ENCODE data around the gene NOS1AP.

NOS1AP gene

GRCh38 chr1:162388083-162388594, 318.6 kb downstream of the NOS1AP start:
- no peak for TF ChIP-seq CTCF (IDR thresholded peaks at IDR 0.05; ENCODE audit: control extremely low read depth, extremely low read depth, low read depth, missing control alignments)
- POLR2A ChIA-PET = no interaction called here
- CTCF ChIA-PET = interaction anchor here (1.6 to 4.1 kb wide), 2 partner anchors 26 to 333 kb away, joined by 4 to 26 read pairs; no protein-coding TSS in a partner anchor
- no peak for DNase-seq (ENCODE audit: extremely low spot score)

- POLR2A ChIA-PET = no interaction called here
- CTCF ChIA-PET = interaction anchor here (1.6 to 4.1 kb wide), 2 partner anchors 26 to 333 kb away, joined by 4 to 26 read pairs; no protein-coding TSS in a partner anchor
- DNase-seq (ENCODE audit: extremely low spot score) = no peak
- no peak for TF ChIP-seq CTCF (IDR thresholded peaks at IDR 0.05; ENCODE audit: control extremely low read depth, extremely low read depth, low read depth, missing control alignments)
Observed at GRCh38 chr1:162388615-162389014, 319.1 kb downstream of the NOS1AP start.

- no peak for TF ChIP-seq CTCF (IDR thresholded peaks at IDR 0.05; ENCODE audit: control extremely low read depth, extremely low read depth, low read depth, missing control alignments)
- ChIA-PET POLR2A (no interaction called here), CTCF (interaction anchor here (1.1 to 4.1 kb wide), 5 partner anchors 27 to 334 kb away, joined by 4 to 26 read pairs (median 5); no protein-coding TSS in a partner anchor)
- DNase-seq (ENCODE audit: extremely low spot score) = no peak
Observed at GRCh38 chr1:162389021-162389818, 319.7 kb downstream of the NOS1AP start.

GRCh38 chr1:162389971-162390370, 320.5 kb downstream of the NOS1AP start:
- ChIA-PET CTCF (interaction anchor here (1.1 to 4.2 kb wide), 7 partner anchors 8 to 335 kb away, joined by 4 to 28 read pairs (median 6); partner anchors contain the start of gene C1orf226), POLR2A (no interaction called here)
- no peak for DNase-seq (ENCODE audit: extremely low spot score)
- no peak for TF ChIP-seq CTCF (IDR thresholded peaks at IDR 0.05; ENCODE audit: control extremely low read depth, extremely low read depth, low read depth, missing control alignments)

GRCh38 chr1:162390396-162391185, 321.1 kb downstream of the NOS1AP start:
- no peak for TF ChIP-seq CTCF (IDR thresholded peaks at IDR 0.05; ENCODE audit: control extremely low read depth, extremely low read depth, low read depth, missing control alignments)
- ChIA-PET POLR2A (no interaction called here), CTCF (interaction anchor here (1.0 to 4.2 kb wide), 7 partner anchors 9 to 335 kb away, joined by 4 to 28 read pairs (median 6); partner anchors contain the start of gene C1orf226)
- DNase-seq (ENCODE audit: extremely low spot score) = no peak
